ENCODE data around the gene LST1.
A peak's percentile ranks its signal among the peaks of the same experiment; 100 is the strongest.

The LST1 gene

DNA sequence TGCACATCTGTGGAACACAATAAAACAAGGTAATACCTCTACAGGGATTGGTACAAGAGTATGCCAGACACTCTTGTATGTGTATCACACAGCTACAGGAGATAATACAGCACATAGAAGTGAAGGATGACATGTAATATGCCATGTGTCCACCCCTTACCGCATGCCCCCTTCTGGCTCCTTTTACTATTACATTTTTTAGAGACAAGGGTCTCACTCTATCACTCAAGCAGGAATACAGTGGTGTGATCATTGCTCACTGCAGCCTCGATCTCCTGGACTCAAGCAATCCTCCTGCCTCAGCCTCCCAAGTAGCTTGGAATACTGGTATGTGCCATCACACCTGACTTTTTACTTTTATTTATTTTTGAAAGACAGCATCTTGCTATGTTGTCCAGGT lies 10.9 kb downstream of the LST1 start:
- ChIA-PET POLR2A (ENCODE audit: low non-redundant PET) (no interaction called here), CTCF (interaction anchor here (0.7 to 7.3 kb wide), 7 partner anchors 13 to 180 kb away, joined by 3 to 96 read pairs (median 3); partner anchors contain the start of genes ATP6V1G2 and NFKBIL1)
- peak; percentile 34 for DNase-seq (ENCODE audit: low spot score)
- no peak overlapping the region for H3K27ac ChIP-seq
- TF ChIP-seq CTCF (conservative IDR thresholded peaks at IDR 0.05; ENCODE audit: low read depth), result peak; percentile 43

DNA sequence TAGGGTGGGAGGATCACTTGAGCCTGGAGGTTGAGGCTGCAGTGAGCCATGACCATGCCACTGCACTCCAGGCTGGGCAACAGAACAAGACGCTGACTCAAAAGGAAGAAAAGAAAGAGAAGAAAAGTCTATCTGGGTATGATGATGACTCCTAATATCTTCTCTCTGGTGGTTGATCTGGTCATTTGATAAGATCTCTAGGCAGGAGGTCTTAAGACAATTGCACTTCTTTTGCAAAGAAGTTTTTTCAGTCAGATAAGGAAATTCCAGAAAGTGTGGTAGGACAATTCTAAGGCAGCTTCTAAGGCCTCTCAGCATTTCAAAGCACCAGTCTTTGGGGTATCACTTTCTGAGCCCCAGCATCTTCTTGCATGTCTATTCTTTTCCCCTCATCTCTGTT lies 21.2 kb downstream of the LST1 start:
- DNase-seq (ENCODE audit: low spot score), result no peak
- ChIA-PET CTCF (no interaction called here), POLR2A (ENCODE audit: low non-redundant PET) (no interaction called here)
- no peak overlapping the region for H3K27ac ChIP-seq
- no peak for TF ChIP-seq CTCF (conservative IDR thresholded peaks at IDR 0.05; ENCODE audit: low read depth)

- no peak for DNase-seq (ENCODE audit: low spot score)
- no peak for TF ChIP-seq CTCF (conservative IDR thresholded peaks at IDR 0.05; ENCODE audit: low read depth)
- ChIA-PET CTCF (interaction anchor here (0.8 kb wide), 1 partner anchor 30 kb away, joined by 3 read pairs; no protein-coding TSS in a partner anchor), POLR2A (ENCODE audit: low non-redundant PET) (no interaction called here)
- H3K27ac ChIP-seq, result no peak overlapping the region
Observed at GRCh38 chr6:31609519-31610406, 23.7 kb downstream of the LST1 start.

DNA sequence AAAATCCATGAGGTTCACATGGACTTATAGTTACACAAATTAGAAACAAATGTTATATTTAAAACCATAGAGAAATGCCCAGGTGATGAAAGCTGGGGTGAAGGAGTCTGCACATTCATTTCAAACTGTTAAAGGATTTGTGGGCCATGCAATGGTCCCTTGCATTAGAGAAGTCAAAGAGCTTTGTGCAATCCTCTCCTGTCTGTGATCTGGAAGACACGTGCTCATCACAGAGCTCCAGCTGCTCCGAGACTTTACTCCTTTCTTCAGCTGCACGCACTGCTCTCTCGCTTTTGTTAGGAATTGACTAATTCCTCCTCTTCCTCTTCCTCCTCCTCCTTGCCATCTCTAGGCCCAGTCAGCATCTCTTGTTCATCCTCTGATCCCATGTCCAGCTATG lies 24.9 kb downstream of the LST1 start:
- ChIA-PET CTCF (interaction anchor here (1.0 kb wide), 1 partner anchor 13 kb away, joined by 5 read pairs; no protein-coding TSS in a partner anchor), POLR2A (ENCODE audit: low non-redundant PET) (no interaction called here)
- DNase-seq (ENCODE audit: low spot score), result no peak
- H3K27ac ChIP-seq, result no peak overlapping the region
- TF ChIP-seq CTCF (conservative IDR thresholded peaks at IDR 0.05; ENCODE audit: low read depth), result no peak

- no peak for DNase-seq (ENCODE audit: low spot score)
- CTCF ChIA-PET, result no interaction called here
- no peak for TF ChIP-seq CTCF (conservative IDR thresholded peaks at IDR 0.05; ENCODE audit: low read depth)
- no peak overlapping the region for H3K27ac ChIP-seq
- POLR2A ChIA-PET (ENCODE audit: low non-redundant PET), result no interaction called here
Observed at GRCh38 chr6:31614075-31614619, 28.1 kb downstream of the LST1 start.

DNA sequence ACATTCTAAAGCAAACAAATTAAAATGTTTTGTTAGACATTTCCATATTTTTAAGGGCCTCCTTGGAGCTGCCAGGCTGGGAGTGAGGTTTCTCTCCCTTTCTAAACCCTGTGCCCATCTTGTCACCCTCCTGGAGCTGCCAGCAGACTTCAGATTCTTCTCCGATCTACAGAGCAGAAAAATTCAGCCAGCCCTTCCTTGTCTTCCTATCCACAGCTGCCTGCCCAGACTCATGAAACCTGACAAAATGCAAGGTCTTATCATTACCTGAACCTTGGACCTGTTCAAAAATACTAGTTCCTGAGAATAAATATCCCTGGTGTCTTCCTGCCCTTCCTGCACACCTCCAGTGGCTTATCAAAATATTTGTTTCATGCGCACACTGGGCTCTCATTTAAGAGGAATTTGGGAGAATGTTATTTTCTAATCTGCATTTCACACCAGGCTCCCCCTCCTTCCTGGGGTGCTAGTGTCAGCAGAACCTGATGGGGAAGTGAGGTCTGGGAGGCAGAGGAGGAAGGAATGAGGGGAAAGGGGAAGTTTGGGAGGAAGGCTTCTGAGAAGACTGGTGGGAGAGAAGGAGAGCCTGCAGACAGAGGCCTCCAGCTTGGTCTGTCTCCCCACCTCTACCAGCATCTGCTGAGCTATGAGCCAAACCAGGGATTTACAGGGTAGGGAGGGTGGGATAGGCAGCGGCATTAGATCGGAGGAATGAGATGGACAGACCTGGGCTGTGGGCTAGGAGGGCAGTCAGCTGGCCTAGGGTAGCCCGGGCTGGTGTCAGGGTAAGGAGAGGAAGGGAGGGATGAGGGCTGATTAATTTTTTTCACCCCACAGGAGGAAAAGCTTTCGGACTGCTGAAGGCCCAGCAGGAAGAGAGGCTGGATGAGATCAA lies 28.9 kb downstream of the LST1 start, which contains the start of gene AIF1:
Gene AIF1 (plus strand): TSS at position 551 of the 895 bp plus-strand sequence. CDS start 96 bp downstream, at position 647.
- no peak for TF ChIP-seq CTCF (conservative IDR thresholded peaks at IDR 0.05; ENCODE audit: low read depth)
- DNase-seq (ENCODE audit: low spot score), result no peak
- H3K27ac ChIP-seq, result no peak within 1 kb of the TSS
- ChIA-PET POLR2A (ENCODE audit: low non-redundant PET) (no interaction called here), CTCF (no interaction called here)
